H1 (cell line): ENCODE data around the gene AP3B2. TPM values are rescaled to one million over a fixed set of nuclear protein-coding genes. Genes with fewer than 3 reads are reported as not detected.

Experiments used
- BRCA1 ChIP-seq: IDR thresholded peaks from 2 replicates; pipeline ENCODE4 v1.6.1; 2012; ENCODE audit warnings: low read depth, low read length, improper control_type of control experiment
- CBX5 ChIP-seq: fragments of 300-800, 300-1000 bp; sonication (generic); IDR thresholded peaks from 2 replicates; pipeline ENCODE4 v1.7.1; 2016; ENCODE audit warnings: antibody characterized with exemption, low read length, low read depth
- CHD2 ChIP-seq: IDR thresholded peaks from 2 replicates; pipeline ENCODE4 v1.6.1; 2012; ENCODE audit warnings: low read length, improper control_type of control experiment
- E2F6 ChIP-seq: IDR thresholded peaks from 2 replicates; pipeline ENCODE4 v1.6.1; 2012; ENCODE audit warnings: inconsistent platforms
- EP300 ChIP-seq, 2 experiments: IDR thresholded peaks; 1 replicate in 1 of 2; 2 replicates in 1 of 2; pipeline ENCODE4 v1.6.1; 2011 to 2012; ENCODE audit warnings: low read depth in 2 of 2, low read length in 2 of 2, mild to moderate bottlenecking in 2 of 2, borderline replicate concordance in 1 of 2, inconsistent platforms in 1 of 2, moderate library complexity in 1 of 2
- EZH2 ChIP-seq: fragments of 200-600 bp; sonication (generic); IDR thresholded peaks from 2 replicates; pipeline ENCODE4 v1.7.1; 2012; ENCODE audit warnings: low read depth, mild to moderate bottlenecking, moderate library complexity, low read length, inconsistent platforms; ENCODE audit not compliant: severe bottlenecking
- GABPA ChIP-seq: IDR thresholded peaks from 2 replicates; pipeline ENCODE4 v1.6.1; 2011; ENCODE audit warnings: mild to moderate bottlenecking, low read length, moderate library complexity, borderline replicate concordance; ENCODE audit not compliant: insufficient read depth
- HDAC6 ChIP-seq: IDR thresholded peaks from one replicate; pipeline ENCODE4 v1.7.1; 2012; ENCODE audit warnings: low read depth, mild to moderate bottlenecking, inconsistent platforms, low read length, moderate library complexity
- POLR2A ChIP-seq, 2 experiments: IDR thresholded peaks; 1 replicate in 1 of 2; 2 replicates in 1 of 2; pipeline ENCODE4 v1.6.1; 2011; ENCODE audit warnings: low read depth in 2 of 2, low read length in 2 of 2, mild to moderate bottlenecking in 2 of 2; ENCODE audit errors: control extremely low read depth in 1 of 2
- POLR2AphosphoS5 ChIP-seq: IDR thresholded peaks from 2 replicates; pipeline ENCODE4 v1.6.1; 2011; ENCODE audit warnings: low read depth, low read length
- RAD21 ChIP-seq, 2 experiments: IDR thresholded peaks in 1 of 2; conservative IDR thresholded peaks in 1 of 2; 2 replicates each; pipeline ENCODE4 v1.6.1; 2011; ENCODE audit warnings: low read depth in 2 of 2, low read length in 2 of 2, improper control_type of control experiment in 1 of 2, inconsistent platforms in 1 of 2, mild to moderate bottlenecking in 1 of 2, moderate library complexity in 1 of 2
- RFX5 ChIP-seq: IDR thresholded peaks from 2 replicates; pipeline ENCODE4 v1.6.1; 2011; ENCODE audit warnings: low read depth, low read length, improper control_type of control experiment, borderline replicate concordance
- RNF2 ChIP-seq: fragments of 200-900, 300-1000 bp; sonication (generic); IDR thresholded peaks from 2 replicates; pipeline ENCODE4 v1.7.1; 2016; ENCODE audit warnings: borderline replicate concordance, low read depth, mild to moderate bottlenecking, antibody characterized with exemption, low read length; ENCODE audit not compliant: poor library complexity, severe bottlenecking; ENCODE audit errors: missing control alignments
- SIN3A ChIP-seq, 2 experiments: IDR thresholded peaks in 1 of 2; conservative IDR thresholded peaks in 1 of 2; 2 replicates each; pipeline ENCODE4 v1.6.1; 2011 to 2012; ENCODE audit warnings: low read length in 2 of 2, improper control_type of control experiment in 1 of 2, low read depth in 1 of 2, mild to moderate bottlenecking in 1 of 2
- SP1 ChIP-seq: IDR thresholded peaks from 2 replicates; pipeline ENCODE4 v1.6.1; 2011; ENCODE audit warnings: low read depth, low read length
- SRF ChIP-seq: IDR thresholded peaks from 2 replicates; pipeline ENCODE4 v1.6.1; 2011; ENCODE audit warnings: mild to moderate bottlenecking, low read depth, low read length, moderate library complexity
- SUZ12 ChIP-seq: fragments of 200-600 bp; sonication (generic); IDR thresholded peaks from 2 replicates; pipeline ENCODE4 v1.6.1; 2012; ENCODE audit warnings: mild to moderate bottlenecking, inconsistent platforms, low read length, moderate library complexity, mixed read lengths
- TAF1 ChIP-seq: IDR thresholded peaks from 2 replicates; pipeline ENCODE4 v1.6.1; 2011; ENCODE audit warnings: mild to moderate bottlenecking, low read depth, low read length
- TCF12 ChIP-seq: IDR thresholded peaks from 2 replicates; pipeline ENCODE4 v1.6.1; 2011; ENCODE audit warnings: low read depth, mild to moderate bottlenecking, low read length
- USF2 ChIP-seq: IDR thresholded peaks from 2 replicates; pipeline ENCODE4 v1.6.1; 2011; ENCODE audit warnings: low read length, improper control_type of control experiment
- YY1 ChIP-seq: IDR thresholded peaks from 2 replicates; pipeline ENCODE4 v1.6.1; 2011; ENCODE audit warnings: low read depth, mild to moderate bottlenecking, low read length
- ZNF274 ChIP-seq: IDR thresholded peaks from 2 replicates; pipeline ENCODE4 v1.7.0; 2012; ENCODE audit warnings: low read length, borderline replicate concordance; ENCODE audit errors: extremely low read depth
- polyA plus RNA-seq, 7 experiments: library from polyadenylated mRNA; depleted of rRNA in 3 of 7; stranded (reverse) in 5 of 7; unstranded in 2 of 7; fragments of >200 nt in 5 of 7; fragments of 200-250 nt in 2 of 7; gene quantifications; 1 replicate in 5 of 7; 2 replicates in 1 of 7; 4 replicates in 1 of 7; pipeline versions ENCODE4 v1.2.1 to v1.2.3, GENCODE V29; 2011 to 2013; ENCODE audit warnings: missing spikeins in 2 of 7, mixed read lengths in 2 of 7
- total RNA-seq: library from RNA; stranded (reverse); fragmentation: NEBNext Ultra II Directional; extraction: Animal tissue kit (Norgen Biotek cat#: 25700); gene quantifications from 2 replicates; pipeline ENCODE4 v1.2.1, GENCODE V29; 2021

AP3B2 gene
- total and polyA plus RNA-seq, 2 of the 8 experiments (the other 6 are each of a cell fraction or from before 2014, with no cell fraction given), result 21.8 to 25.7 TPM

- TF ChIP-seq ZNF274, result no peak
- TF ChIP-seq POLR2AphosphoS5, result no peak
- TF ChIP-seq HDAC6, result no peak
- no peak for TF ChIP-seq RFX5
- TF ChIP-seq TCF12, result no peak
- peak; percentile 38 for TF ChIP-seq EZH2
- TF ChIP-seq RAD21 (IDR thresholded peaks at IDR 0.05 in 1 of 2, conservative IDR thresholded peaks at IDR 0.05 in 1 of 2; ENCODE audit: low read depth in 2 of 2, low read length in 2 of 2), result no peak
- no peak for TF ChIP-seq CHD2
- no peak for TF ChIP-seq TAF1
- TF ChIP-seq SIN3A (conservative IDR thresholded peaks at IDR 0.05 in 1 of 2, IDR thresholded peaks at IDR 0.05 in 1 of 2; ENCODE audit: low read depth in 1 of 2, low read length in 2 of 2), result no peak
- TF ChIP-seq EP300 (IDR thresholded peaks at IDR 0.05; ENCODE audit: borderline replicate concordance in 1 of 2, low read depth in 2 of 2, low read length in 2 of 2), result no peak
- TF ChIP-seq USF2, result peak; percentile 33; the same call in 1 of the 2 replicates
- peak; percentile 54 for TF ChIP-seq RNF2
- TF ChIP-seq POLR2A (IDR thresholded peaks at IDR 0.05; ENCODE audit: control extremely low read depth in 1 of 2, low read depth in 2 of 2, low read length in 2 of 2), result no peak
- peak; percentile 99 for TF ChIP-seq E2F6
- no peak for TF ChIP-seq SUZ12
- TF ChIP-seq GABPA, result no peak
- TF ChIP-seq CBX5, result no peak
- TF ChIP-seq BRCA1, result no peak
- TF ChIP-seq SP1, result no peak
- TF ChIP-seq SRF, result no peak
- TF ChIP-seq YY1, result no peak
Measured at GRCh38 chr15:82647045-82647834, 62.4 kb downstream of the AP3B2 start, which contains the start of gene CPEB1 (continued).
